WTC11 (cell line): ENCODE measurements around the gene MAGEB6B. TPM values are rescaled to one million over a fixed set of nuclear protein-coding genes. Genes with fewer than 3 reads are reported as not detected.
"Not testable (repeated sequence)": the region's sequence is repeated elsewhere in the genome, so short reads cannot be mapped to it uniquely, and the experiment has no call there.

ENCODE experiments used
- ATAC-seq: fragments of 200-7000 bp; cut with Tn5 transposase; 2 replicates; pipeline ENCODE4 v1.10.0; 2021; ENCODE audit warnings: mild to moderate bottlenecking, moderate library complexity
- CTCF ChIA-PET: fragments of 300-600 bp; sonication (Branson Sonifier 250); formaldehyde crosslinking; loops from one replicate; lab custom pipeline; 2021; ENCODE audit warnings: antibody characterized with exemption; lab: Charles Lee
- POLR2A ChIA-PET: fragments of 350-600 bp; sonication (Branson Sonifier 250); formaldehyde crosslinking; loops from one replicate; lab custom pipeline; 2021; ENCODE audit warnings: antibody characterized with exemption; lab: Charles Lee
- DNase-seq: peaks from one replicate; pipeline ENCODE4 v3.0.0; 2021; ENCODE audit warnings: low spot score
- H3K27ac Mint-ChIP-seq: 2 replicates; pipeline ENCODE4 v1.8.0; 2021; ENCODE audit warnings: mixed read lengths
- H3K27me3 Mint-ChIP-seq: 2 replicates; pipeline ENCODE4 v1.8.0; 2021; ENCODE audit warnings: low read depth, mild to moderate bottlenecking, moderate library complexity, mixed read lengths
- H3K36me3 Mint-ChIP-seq: 2 replicates; pipeline ENCODE4 v1.8.0; 2021; ENCODE audit warnings: mixed read lengths
- H3K4me1 Mint-ChIP-seq: 2 replicates; pipeline ENCODE4 v1.8.0; 2022; ENCODE audit warnings: mixed read lengths
- H3K4me3 Mint-ChIP-seq: 2 replicates; pipeline ENCODE4 v1.8.0; 2021; ENCODE audit warnings: mild to moderate bottlenecking, moderate library complexity, mixed read lengths
- H3K9me3 Mint-ChIP-seq: 2 replicates; pipeline ENCODE4 v1.8.0; 2021; ENCODE audit warnings: mixed read lengths
- ESRRA ChIP-seq: sonication (generic); formaldehyde crosslinking; IDR thresholded peaks from 2 replicates; pipeline ENCODE4 v1.8.1; 2022; ENCODE audit warnings: mild to moderate bottlenecking, missing genetic modification reagents, borderline replicate concordance
- ETV6 ChIP-seq: sonication (generic); formaldehyde crosslinking; IDR thresholded peaks from 2 replicates; pipeline ENCODE4 v1.8.1; 2022; ENCODE audit warnings: mild to moderate bottlenecking, missing genetic modification reagents
- JAZF1 ChIP-seq: fragments of 250-450 bp; sonication (Bioruptor Pico); IDR thresholded peaks from 2 replicates; pipeline ENCODE4 v1.9.0; 2021; ENCODE audit warnings: moderate library complexity, mild to moderate bottlenecking, inconsistent platforms
- KAT7 ChIP-seq: sonication (generic); formaldehyde crosslinking; IDR thresholded peaks from 2 replicates; pipeline ENCODE4 v1.8.1; 2023; ENCODE audit warnings: missing genetic modification reagents, mild to moderate bottlenecking, borderline replicate concordance
- MYBL2 ChIP-seq: sonication (generic); formaldehyde crosslinking; IDR thresholded peaks from 2 replicates; pipeline ENCODE4 v1.8.1; 2023; ENCODE audit warnings: mild to moderate bottlenecking, moderate library complexity, missing genetic modification reagents
- NFATC4 ChIP-seq: fragments of 250-450 bp; sonication (Bioruptor Pico); IDR thresholded peaks from 2 replicates; pipeline ENCODE4 v1.9.0; 2021; ENCODE audit warnings: mild to moderate bottlenecking
- NR3C1 ChIP-seq: sonication (generic); formaldehyde crosslinking; conservative IDR thresholded peaks from 2 replicates; pipeline ENCODE4 v1.8.1; 2023; ENCODE audit warnings: low read depth, mild to moderate bottlenecking, missing genetic modification reagents
- PRRX2 ChIP-seq: fragments of 250-450 bp; sonication (Bioruptor Pico); IDR thresholded peaks from 2 replicates; pipeline ENCODE4 v1.8.0; 2021; ENCODE audit warnings: mild to moderate bottlenecking
- SMAD3 ChIP-seq: sonication (generic); formaldehyde crosslinking; IDR thresholded peaks from 2 replicates; pipeline ENCODE4 v1.8.0; 2022; ENCODE audit warnings: missing genetic modification reagents, mild to moderate bottlenecking, borderline replicate concordance
- TCF7 ChIP-seq: sonication (generic); formaldehyde crosslinking; IDR thresholded peaks from 2 replicates; pipeline ENCODE4 v1.8.0; 2022; ENCODE audit warnings: mild to moderate bottlenecking, low read depth, missing genetic modification reagents, moderate library complexity
- TEAD1 ChIP-seq: sonication (generic); formaldehyde crosslinking; IDR thresholded peaks from 2 replicates; pipeline ENCODE4 v1.8.0; 2022; ENCODE audit warnings: mild to moderate bottlenecking, missing genetic modification reagents
- TEAD4 ChIP-seq: sonication (generic); formaldehyde crosslinking; IDR thresholded peaks from 2 replicates; pipeline ENCODE4 v1.8.0; 2022; ENCODE audit warnings: mild to moderate bottlenecking, missing genetic modification reagents
- USF1 ChIP-seq: sonication (generic); formaldehyde crosslinking; IDR thresholded peaks from 2 replicates; pipeline ENCODE4 v1.8.0; 2022; ENCODE audit warnings: mild to moderate bottlenecking, missing genetic modification reagents
- ZNF121 ChIP-seq: sonication (generic); formaldehyde crosslinking; IDR thresholded peaks from 2 replicates; pipeline ENCODE4 v1.8.0; 2023; ENCODE audit warnings: missing genetic modification reagents
- ZNF232 ChIP-seq: sonication (generic); formaldehyde crosslinking; IDR thresholded peaks from 2 replicates; pipeline ENCODE4 v1.8.0; 2022; ENCODE audit warnings: mild to moderate bottlenecking, missing genetic modification reagents
- ZNF416 ChIP-seq: fragments of 250-450 bp; sonication (Bioruptor Pico); IDR thresholded peaks from 2 replicates; pipeline ENCODE4 v1.9.0; 2021; ENCODE audit warnings: mild to moderate bottlenecking, inconsistent platforms
- ZNF423 ChIP-seq: fragments of 250-450 bp; sonication (Bioruptor Pico); IDR thresholded peaks from 2 replicates; pipeline ENCODE4 v2.1.2; 2022; ENCODE audit warnings: mild to moderate bottlenecking, moderate library complexity
- ZNF532 ChIP-seq: fragments of 250-450 bp; sonication (Bioruptor Pico); IDR thresholded peaks from 2 replicates; pipeline ENCODE4 v1.9.0; 2021; ENCODE audit warnings: mild to moderate bottlenecking, borderline replicate concordance
- ZNF671 ChIP-seq: fragments of 250-450 bp; sonication (Bioruptor Pico); IDR thresholded peaks from 2 replicates; pipeline ENCODE4 v1.8.0; 2021; ENCODE audit warnings: mild to moderate bottlenecking
- total RNA-seq: library from RNA; stranded (reverse); gene quantifications from 3 replicates; pipeline ENCODE4 v1.2.3, GENCODE V29; 2021
- TF ChIP-seq, protein P1 (sequence below): fragments of 250-450 bp; sonication (Bioruptor Pico); IDR thresholded peaks from 2 replicates; pipeline ENCODE4 v1.9.0; 2021; ENCODE audit warnings: mild to moderate bottlenecking
- TF ChIP-seq, protein P2 (sequence below): sonication (generic); formaldehyde crosslinking; conservative IDR thresholded peaks from 2 replicates; pipeline ENCODE4 v1.8.1; 2023; ENCODE audit warnings: mild to moderate bottlenecking, low read depth, missing genetic modification reagents, moderate library complexity
- TF ChIP-seq, protein P3 (sequence below): sonication (generic); formaldehyde crosslinking; conservative IDR thresholded peaks from 2 replicates; pipeline ENCODE4 v1.8.1; 2022; ENCODE audit warnings: mild to moderate bottlenecking, missing genetic modification reagents

The MAGEB6B gene
- total RNA-seq, 1 experiment from 2014 or later = not detected

- TF ChIP-seq, protein P1, sequence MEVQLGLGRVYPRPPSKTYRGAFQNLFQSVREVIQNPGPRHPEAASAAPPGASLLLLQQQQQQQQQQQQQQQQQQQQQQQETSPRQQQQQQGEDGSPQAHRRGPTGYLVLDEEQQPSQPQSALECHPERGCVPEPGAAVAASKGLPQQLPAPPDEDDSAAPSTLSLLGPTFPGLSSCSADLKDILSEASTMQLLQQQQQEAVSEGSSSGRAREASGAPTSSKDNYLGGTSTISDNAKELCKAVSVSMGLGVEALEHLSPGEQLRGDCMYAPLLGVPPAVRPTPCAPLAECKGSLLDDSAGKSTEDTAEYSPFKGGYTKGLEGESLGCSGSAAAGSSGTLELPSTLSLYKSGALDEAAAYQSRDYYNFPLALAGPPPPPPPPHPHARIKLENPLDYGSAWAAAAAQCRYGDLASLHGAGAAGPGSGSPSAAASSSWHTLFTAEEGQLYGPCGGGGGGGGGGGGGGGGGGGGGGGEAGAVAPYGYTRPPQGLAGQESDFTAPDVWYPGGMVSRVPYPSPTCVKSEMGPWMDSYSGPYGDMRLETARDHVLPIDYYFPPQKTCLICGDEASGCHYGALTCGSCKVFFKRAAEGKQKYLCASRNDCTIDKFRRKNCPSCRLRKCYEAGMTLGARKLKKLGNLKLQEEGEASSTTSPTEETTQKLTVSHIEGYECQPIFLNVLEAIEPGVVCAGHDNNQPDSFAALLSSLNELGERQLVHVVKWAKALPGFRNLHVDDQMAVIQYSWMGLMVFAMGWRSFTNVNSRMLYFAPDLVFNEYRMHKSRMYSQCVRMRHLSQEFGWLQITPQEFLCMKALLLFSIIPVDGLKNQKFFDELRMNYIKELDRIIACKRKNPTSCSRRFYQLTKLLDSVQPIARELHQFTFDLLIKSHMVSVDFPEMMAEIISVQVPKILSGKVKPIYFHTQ (CRISPR knock-in tag) = no peak
- TF ChIP-seq, protein P2, sequence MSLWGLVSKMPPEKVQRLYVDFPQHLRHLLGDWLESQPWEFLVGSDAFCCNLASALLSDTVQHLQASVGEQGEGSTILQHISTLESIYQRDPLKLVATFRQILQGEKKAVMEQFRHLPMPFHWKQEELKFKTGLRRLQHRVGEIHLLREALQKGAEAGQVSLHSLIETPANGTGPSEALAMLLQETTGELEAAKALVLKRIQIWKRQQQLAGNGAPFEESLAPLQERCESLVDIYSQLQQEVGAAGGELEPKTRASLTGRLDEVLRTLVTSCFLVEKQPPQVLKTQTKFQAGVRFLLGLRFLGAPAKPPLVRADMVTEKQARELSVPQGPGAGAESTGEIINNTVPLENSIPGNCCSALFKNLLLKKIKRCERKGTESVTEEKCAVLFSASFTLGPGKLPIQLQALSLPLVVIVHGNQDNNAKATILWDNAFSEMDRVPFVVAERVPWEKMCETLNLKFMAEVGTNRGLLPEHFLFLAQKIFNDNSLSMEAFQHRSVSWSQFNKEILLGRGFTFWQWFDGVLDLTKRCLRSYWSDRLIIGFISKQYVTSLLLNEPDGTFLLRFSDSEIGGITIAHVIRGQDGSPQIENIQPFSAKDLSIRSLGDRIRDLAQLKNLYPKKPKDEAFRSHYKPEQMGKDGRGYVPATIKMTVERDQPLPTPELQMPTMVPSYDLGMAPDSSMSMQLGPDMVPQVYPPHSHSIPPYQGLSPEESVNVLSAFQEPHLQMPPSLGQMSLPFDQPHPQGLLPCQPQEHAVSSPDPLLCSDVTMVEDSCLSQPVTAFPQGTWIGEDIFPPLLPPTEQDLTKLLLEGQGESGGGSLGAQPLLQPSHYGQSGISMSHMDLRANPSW (CRISPR knock-in tag) = no peak
- TF ChIP-seq, protein P3, sequence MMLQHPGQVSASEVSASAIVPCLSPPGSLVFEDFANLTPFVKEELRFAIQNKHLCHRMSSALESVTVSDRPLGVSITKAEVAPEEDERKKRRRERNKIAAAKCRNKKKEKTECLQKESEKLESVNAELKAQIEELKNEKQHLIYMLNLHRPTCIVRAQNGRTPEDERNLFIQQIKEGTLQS = no peak
- TF ChIP-seq TCF7 (CRISPR knock-in tag) = no peak
- no peak for TF ChIP-seq TEAD4 (CRISPR knock-in tag)
Observed at GRCh38 chrX:26192204-26192603, 31.8 kb downstream of the MAGEB6B start, which contains the start of gene MAGEB6 (continued).

DNA sequence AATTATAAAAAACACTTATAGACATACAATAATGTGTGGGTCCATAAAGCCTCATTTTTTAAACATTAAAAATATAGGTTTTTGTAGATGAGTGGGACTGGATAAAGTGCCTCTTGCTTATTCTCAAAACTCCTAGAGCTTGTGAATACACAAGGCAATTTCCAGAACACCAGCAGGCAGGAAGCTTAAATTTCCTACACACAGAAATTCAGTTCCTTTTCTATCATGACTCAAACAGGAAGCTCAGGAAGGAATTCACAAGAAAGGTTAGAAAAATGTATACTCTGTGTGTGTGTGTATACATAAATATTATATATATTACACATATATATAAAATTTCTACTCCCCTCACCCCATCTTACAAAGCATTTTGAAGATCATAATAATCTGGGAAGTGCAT, 43.2 kb downstream of the MAGEB6B start:
- Mint-ChIP-seq H3K9me3 (peaks cover 13% of the 10 kb centered on the region), H3K36me3 (no peaks in the 10 kb centered on the region; the same call in 1 of the 2 replicates), H3K4me3 (no peak overlapping the region), H3K27me3 (no peaks in the 10 kb centered on the region; the same call in 1 of the 2 replicates), H3K27ac (no peak overlapping the region), H3K4me1 (no peaks in the 10 kb centered on the region)
- ATAC-seq (no peak), DNase-seq (no peak)
- CTCF ChIA-PET = no interaction called here
- POLR2A ChIA-PET = no interaction called here
- no peak for TF ChIP-seq ZNF532 (CRISPR knock-in tag)
- TF ChIP-seq MYBL2 = no peak
- TF ChIP-seq NR3C1 (CRISPR knock-in tag) = no peak
- TF ChIP-seq ZNF416 (CRISPR knock-in tag) = no peak
- TF ChIP-seq ZNF121 (CRISPR knock-in tag) = no peak
- TF ChIP-seq ETV6 = no peak
- no peak for TF ChIP-seq ESRRA (CRISPR knock-in tag)
- no peak for TF ChIP-seq ZNF232 (CRISPR knock-in tag)
- TF ChIP-seq SMAD3 (CRISPR knock-in tag) = no peak
- no peak for TF ChIP-seq PRRX2 (CRISPR knock-in tag)
- TF ChIP-seq USF1 (CRISPR knock-in tag) = no peak
- TF ChIP-seq TEAD1 (CRISPR knock-in tag) = no peak
- no peak for TF ChIP-seq NFATC4
- TF ChIP-seq ZNF671 (CRISPR knock-in tag) = no peak
- TF ChIP-seq JAZF1 (CRISPR knock-in tag) = no peak
- TF ChIP-seq KAT7 = no peak
- no peak for TF ChIP-seq ZNF423 (CRISPR knock-in tag)

GRCh38 chrX:26204717-26205116, 44.3 kb downstream of the MAGEB6B start:
- CTCF ChIA-PET, POLR2A ChIA-PET, H3K36me3 Mint-ChIP-seq, ATAC-seq, H3K27me3 Mint-ChIP-seq, H3K4me1 Mint-ChIP-seq, DNase-seq, H3K27ac Mint-ChIP-seq, H3K4me3 Mint-ChIP-seq: not testable (repeated sequence)
- peaks cover 11% of the 10 kb centered on the region for H3K9me3 Mint-ChIP-seq
